Activated naive CD8-positive, alpha-beta T cell treated with anti-CD3 and anti-CD28 coated beads for 36 hours (primary cell): ENCODE data around the gene FRMD4B. TPM values are rescaled to one million over a fixed set of nuclear protein-coding genes. Genes with fewer than 3 reads are reported as not detected.

Experiments
- DNase-seq: peaks from one replicate; pipeline ENCODE4 v3.0.0; 2021
- H3K27ac Mint-ChIP-seq: one replicate; pipeline ENCODE4 v1.8.0; 2022; ENCODE audit warnings: mild to moderate bottlenecking, moderate library complexity, mixed read lengths
- H3K27me3 Mint-ChIP-seq: one replicate; pipeline ENCODE4 v1.8.0; 2022; ENCODE audit warnings: mild to moderate bottlenecking, mixed read lengths
- H3K36me3 Mint-ChIP-seq: one replicate; pipeline ENCODE4 v1.8.0; 2021; ENCODE audit warnings: mild to moderate bottlenecking, mixed read lengths
- H3K4me1 Mint-ChIP-seq: one replicate; pipeline ENCODE4 v1.8.0; 2021; ENCODE audit warnings: mixed read lengths
- H3K4me3 Mint-ChIP-seq: one replicate; pipeline ENCODE4 v1.8.0; 2022; ENCODE audit warnings: mild to moderate bottlenecking, moderate library complexity, mixed read lengths
- H3K9me3 Mint-ChIP-seq: one replicate; pipeline ENCODE4 v1.8.0; 2022; ENCODE audit warnings: mixed read lengths
- total RNA-seq, 2 experiments: library from RNA; stranded (reverse); gene quantifications; one replicate each; pipeline ENCODE4 v1.2.3, GENCODE V29; 2021

FRMD4B gene
- total RNA-seq, 2 experiments from 2014 or later = 6.1 to 7.1 TPM

DNA sequence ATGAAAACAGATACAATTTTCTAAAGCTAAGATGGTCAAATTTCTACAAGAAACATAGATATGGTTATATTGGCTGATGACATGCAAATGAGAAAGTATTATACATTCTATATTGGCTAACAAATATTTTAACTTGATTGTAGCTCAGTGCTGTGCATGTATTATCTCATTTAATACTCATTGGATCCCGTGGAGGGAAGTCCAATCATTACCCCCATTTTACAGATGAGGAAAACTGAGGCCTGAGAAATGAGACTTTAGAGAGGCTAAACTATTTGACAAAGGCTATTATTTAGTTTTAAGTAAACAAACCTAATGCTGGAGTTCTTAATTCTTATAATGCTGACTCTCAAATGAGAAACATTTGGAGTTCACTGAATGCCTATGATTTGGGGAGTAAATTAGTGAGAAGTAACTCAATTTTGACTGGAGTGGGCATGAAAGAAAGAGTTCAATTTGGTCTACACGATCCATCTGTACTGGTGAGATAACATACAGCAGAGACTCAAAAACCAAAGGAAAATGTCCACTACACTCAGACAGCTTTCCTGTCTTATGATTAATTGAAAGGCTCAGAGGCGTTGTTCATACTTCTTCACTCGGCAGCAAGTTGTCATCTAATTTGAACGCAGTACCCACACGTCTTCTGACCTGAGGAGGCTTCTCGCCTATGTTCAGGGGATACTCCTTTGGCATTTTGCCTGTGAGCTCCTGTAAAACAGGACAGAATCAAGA is 191.3 kb downstream of the FRMD4B start:
- Mint-ChIP-seq H3K27ac (no peak overlapping the region), H3K4me1 (peaks cover 38% of the 10 kb centered on the region), H3K4me3 (no peak overlapping the region), H3K27me3 (peaks cover 10% of the 10 kb centered on the region), H3K9me3 (peaks cover 8% of the 10 kb centered on the region), H3K36me3 (peaks cover 37% of the 10 kb centered on the region)
- DNase-seq = no peak

DNA sequence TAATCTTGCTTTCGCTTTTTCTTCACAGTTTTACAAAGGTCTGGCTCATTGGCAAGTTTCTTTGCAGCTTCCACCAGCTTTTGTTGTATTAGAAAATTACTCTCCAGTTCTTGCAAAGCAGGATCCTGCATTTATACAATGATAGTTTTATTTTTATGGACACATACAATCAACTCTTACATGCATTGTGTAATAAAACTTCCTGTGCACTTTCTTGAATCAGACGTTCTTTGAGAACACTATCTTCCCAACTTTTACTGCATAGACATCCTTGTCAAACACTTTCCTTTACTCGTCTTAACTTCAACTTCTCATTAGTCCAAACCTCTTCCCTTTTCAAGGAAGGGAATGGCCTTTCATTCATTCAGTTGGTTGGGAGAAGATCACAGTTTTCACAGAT is 192.1 kb downstream of the FRMD4B start:
- Mint-ChIP-seq H3K27me3 (peaks cover 10% of the 10 kb centered on the region), H3K27ac (no peak overlapping the region), H3K4me1 (peaks cover 30% of the 10 kb centered on the region), H3K9me3 (peaks cover 4% of the 10 kb centered on the region), H3K36me3 (peaks cover 33% of the 10 kb centered on the region), H3K4me3 (no peak overlapping the region)
- DNase-seq = no peak

DNA sequence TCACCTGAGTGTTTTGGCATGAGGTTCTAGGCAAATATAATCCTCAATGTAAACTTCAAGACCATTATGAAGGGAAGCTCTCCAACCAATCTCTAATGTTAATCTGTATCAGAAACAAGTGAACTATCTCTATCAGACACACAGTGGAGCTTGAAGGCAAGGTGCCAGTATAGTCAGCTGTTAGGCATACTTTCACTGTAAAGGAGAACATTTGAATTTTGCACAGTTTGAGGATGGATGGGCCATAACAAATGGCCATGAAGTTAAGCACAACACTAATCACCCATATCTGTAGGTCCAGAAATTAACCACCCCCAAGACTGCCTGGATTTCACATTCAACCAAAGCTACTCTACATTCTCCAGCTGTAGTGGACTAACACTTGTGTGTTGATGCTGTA is 194.4 kb downstream of the FRMD4B start:
- peaks cover 18% of the 10 kb centered on the region for H3K36me3 Mint-ChIP-seq
- H3K9me3 Mint-ChIP-seq = peaks cover 2% of the 10 kb centered on the region
- H3K27me3 Mint-ChIP-seq = peaks cover 10% of the 10 kb centered on the region
- H3K27ac Mint-ChIP-seq = no peak overlapping the region
- H3K4me3 Mint-ChIP-seq = no peak overlapping the region
- peaks cover 9% of the 10 kb centered on the region for H3K4me1 Mint-ChIP-seq
- DNase-seq = no peak

DNA sequence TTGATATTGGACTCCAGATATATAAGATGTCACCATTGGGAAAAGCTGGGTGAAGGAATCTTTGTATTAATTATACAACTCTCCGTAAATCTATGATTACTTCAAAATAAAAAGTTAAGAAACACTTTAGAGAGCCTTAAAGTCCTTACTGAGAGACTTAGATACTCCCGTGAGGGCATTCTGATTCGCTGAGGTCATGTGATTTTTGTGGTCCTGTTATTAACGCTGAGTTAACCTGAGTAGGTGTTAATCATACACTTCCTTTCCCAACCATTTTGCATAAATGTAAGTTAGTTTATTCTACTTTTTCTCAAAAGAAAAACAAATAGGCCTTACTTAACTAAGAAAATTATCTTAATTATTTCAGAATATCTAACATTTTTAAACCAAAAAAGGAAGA is 196.4 kb downstream of the FRMD4B start:
- H3K36me3 Mint-ChIP-seq = peaks cover 16% of the 10 kb centered on the region
- H3K4me1 Mint-ChIP-seq = peaks cover 9% of the 10 kb centered on the region
- peaks cover 2% of the 10 kb centered on the region for H3K9me3 Mint-ChIP-seq
- no peak overlapping the region for H3K4me3 Mint-ChIP-seq
- H3K27me3 Mint-ChIP-seq = no peaks in the 10 kb centered on the region
- DNase-seq = no peak
- no peak overlapping the region for H3K27ac Mint-ChIP-seq

DNA sequence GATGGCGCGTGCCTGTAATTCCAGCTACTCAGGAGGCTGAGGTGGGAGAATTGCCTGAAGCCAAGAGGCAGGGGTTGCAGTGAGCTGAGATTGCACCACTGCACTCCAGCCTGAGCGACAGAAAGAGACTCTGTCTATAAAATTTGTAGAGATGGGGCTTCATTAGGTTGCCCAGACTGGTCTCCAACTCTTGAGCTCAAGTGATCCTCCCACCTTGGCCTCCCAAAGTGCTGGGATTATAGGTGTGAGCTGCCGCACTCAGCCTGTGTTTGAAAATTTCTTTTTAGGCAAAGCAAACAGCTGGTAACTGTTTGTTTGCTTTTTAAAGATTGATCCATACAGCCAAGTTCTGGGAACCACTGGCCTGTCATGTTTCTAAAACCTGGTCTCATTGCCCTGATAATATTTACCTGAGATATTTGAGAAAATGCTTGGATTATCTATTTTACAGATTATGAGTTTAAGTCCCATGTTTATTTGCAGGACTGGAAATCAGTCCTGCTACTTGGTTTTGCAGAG is 199.3 kb downstream of the FRMD4B start:
- no peaks in the 10 kb centered on the region for H3K9me3 Mint-ChIP-seq

DNA sequence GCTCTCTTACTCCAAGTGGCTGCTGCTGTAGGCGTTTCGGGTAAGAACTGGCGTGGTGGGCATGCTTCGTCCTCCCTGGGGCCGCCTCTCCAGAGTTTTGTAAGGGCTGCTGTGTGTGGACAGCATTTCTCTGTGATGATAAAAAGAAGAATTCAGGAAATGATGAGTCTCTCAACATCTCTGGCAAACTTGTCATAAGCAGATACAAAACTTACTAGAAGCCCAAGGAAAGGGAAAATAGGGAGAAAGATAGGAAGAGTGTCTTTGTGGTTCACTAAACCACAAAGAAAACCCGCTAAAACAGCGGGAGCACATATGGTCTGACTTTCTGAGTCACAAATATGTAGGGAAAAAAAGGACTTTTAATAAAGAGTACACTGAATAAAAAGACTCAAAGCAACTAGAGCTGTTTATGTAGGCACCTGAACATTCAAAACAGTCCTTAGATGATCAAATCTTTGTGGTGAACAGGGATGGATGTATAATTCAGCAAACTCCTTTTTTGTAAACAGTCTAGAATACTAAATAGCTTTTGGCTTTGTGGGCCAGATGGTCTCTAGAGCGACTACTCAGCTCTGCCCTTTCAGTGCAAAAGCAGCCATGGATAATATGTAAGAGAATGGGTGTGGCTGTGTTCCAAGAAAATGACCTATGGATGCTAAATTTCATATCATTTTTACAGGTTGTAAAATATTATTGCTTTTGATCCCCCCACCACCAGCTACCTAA is 203.1 kb downstream of the FRMD4B start:
- Mint-ChIP-seq H3K36me3 (peaks cover 17% of the 10 kb centered on the region), H3K27me3 (no peaks in the 10 kb centered on the region), H3K27ac (no peak overlapping the region), H3K4me3 (no peak overlapping the region), H3K9me3 (no peaks in the 10 kb centered on the region), H3K4me1 (peaks cover 12% of the 10 kb centered on the region)
- no peak for DNase-seq

More for the DNA sequence above, 199.3 kb downstream of the FRMD4B start:
- H3K27me3 Mint-ChIP-seq = no peaks in the 10 kb centered on the region
- H3K36me3 Mint-ChIP-seq = peaks cover 9% of the 10 kb centered on the region
- no peak overlapping the region for H3K27ac Mint-ChIP-seq
- H3K4me1 Mint-ChIP-seq = peaks cover 3% of the 10 kb centered on the region
- no peak for DNase-seq
- H3K4me3 Mint-ChIP-seq = no peak overlapping the region

DNA sequence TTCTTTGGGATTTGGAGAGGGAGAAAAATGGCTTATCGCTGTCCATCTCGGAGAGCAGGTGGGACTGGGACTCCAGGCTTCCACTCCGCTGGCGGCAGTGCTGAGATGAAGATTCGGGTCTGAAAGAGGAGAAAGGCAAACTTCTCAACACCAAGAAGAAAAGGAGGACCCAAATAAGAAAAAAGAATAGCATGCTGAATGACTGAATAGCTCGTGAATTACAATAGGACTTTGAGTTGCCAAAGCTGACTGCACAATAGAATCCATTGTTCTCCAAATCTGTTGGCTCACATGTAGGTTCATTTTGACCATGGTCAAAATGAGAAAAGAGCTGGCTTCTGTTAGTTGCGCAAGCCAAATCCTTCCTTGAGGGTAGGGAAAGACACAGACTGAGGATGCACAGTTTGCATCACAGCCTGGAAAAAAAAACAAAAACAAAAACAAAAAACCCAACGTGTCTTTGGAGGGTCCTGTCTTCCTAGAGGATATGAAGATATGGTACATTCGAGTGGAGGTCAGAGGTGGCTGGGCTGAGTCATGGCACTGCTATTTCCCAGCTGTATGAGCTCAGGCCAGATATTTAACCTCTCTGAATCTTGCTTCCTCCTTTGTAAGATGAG is 204.2 kb downstream of the FRMD4B start:
- H3K9me3 Mint-ChIP-seq = no peaks in the 10 kb centered on the region
- H3K27me3 Mint-ChIP-seq = no peaks in the 10 kb centered on the region
- no peak for DNase-seq
- no peak overlapping the region for H3K27ac Mint-ChIP-seq
- peaks cover 12% of the 10 kb centered on the region for H3K4me1 Mint-ChIP-seq
- H3K4me3 Mint-ChIP-seq = no peak overlapping the region
- peaks cover 18% of the 10 kb centered on the region for H3K36me3 Mint-ChIP-seq

DNA sequence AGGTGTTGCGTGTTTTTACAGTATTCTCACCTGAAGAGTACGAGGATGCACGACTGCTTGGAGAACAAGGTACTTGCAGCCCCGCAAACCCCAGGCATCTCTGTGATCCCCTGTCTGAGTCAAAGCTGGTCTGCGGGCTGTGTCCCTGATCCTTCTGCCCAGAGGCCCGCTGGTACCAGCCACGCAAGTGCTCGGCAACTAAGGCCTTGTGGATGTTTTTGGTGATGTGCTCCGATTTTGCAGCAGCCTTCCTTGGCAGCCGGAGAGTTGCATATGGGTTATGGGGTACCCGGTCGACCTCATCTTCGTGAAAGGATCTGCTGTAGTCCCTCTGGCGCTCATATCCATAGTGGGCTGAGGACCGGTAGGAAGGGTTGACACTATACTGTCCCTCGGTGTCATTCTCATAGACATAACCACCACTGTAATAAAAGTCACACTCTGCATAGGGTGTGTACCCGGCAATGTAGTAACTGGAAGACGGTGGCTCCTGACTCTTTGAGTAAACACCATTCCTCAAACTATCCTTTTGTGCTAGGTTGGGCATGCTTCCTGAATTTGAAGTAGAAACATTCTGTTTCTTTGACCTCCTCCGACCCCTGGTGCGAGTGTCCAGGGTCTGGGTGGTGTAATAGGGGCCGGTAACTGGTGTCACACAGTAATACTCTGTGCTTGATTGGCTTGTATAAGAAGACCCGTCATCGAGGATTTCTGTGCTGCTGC is 204.9 kb downstream of the FRMD4B start:
- Mint-ChIP-seq H3K27me3 (no peaks in the 10 kb centered on the region), H3K9me3 (no peaks in the 10 kb centered on the region), H3K27ac (no peak overlapping the region), H3K4me1 (peaks cover 12% of the 10 kb centered on the region), H3K36me3 (peaks cover 18% of the 10 kb centered on the region), H3K4me3 (no peak overlapping the region)
- no peak for DNase-seq

DNA sequence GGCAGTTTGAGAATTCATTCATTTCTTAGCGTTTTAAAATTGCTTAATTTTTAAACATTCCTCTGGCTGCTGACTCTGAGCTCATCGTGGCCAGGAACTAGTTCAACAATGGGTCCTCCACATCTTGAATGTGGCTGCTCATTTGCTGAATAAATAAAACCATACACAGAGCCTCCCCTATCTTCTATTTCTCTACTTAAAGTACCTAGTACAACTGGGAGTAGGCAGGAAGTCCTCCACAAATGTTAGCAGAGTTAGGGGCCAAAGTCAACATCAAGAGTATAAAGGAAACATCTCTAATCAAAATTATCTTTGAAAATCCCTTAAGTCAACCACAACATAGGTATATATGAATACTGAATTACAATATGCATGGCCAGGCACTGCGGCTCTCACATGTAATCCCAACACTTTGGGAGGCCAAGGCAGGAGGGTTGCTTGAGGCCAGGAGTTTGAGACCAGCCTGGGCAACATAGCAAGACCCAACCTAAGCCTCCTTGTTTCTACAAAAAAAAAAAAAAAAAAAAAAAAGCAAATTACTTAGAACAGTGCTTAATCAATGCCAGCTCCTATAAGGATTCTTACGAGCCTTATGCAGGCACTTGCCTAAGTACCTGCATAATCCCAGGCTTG is 206.0 kb downstream of the FRMD4B start:
- Mint-ChIP-seq H3K4me1 (peaks cover 14% of the 10 kb centered on the region), H3K9me3 (no peaks in the 10 kb centered on the region), H3K27me3 (no peaks in the 10 kb centered on the region), H3K36me3 (peaks cover 18% of the 10 kb centered on the region), H3K4me3 (no peak overlapping the region), H3K27ac (no peak overlapping the region)
- DNase-seq = no peak

DNA sequence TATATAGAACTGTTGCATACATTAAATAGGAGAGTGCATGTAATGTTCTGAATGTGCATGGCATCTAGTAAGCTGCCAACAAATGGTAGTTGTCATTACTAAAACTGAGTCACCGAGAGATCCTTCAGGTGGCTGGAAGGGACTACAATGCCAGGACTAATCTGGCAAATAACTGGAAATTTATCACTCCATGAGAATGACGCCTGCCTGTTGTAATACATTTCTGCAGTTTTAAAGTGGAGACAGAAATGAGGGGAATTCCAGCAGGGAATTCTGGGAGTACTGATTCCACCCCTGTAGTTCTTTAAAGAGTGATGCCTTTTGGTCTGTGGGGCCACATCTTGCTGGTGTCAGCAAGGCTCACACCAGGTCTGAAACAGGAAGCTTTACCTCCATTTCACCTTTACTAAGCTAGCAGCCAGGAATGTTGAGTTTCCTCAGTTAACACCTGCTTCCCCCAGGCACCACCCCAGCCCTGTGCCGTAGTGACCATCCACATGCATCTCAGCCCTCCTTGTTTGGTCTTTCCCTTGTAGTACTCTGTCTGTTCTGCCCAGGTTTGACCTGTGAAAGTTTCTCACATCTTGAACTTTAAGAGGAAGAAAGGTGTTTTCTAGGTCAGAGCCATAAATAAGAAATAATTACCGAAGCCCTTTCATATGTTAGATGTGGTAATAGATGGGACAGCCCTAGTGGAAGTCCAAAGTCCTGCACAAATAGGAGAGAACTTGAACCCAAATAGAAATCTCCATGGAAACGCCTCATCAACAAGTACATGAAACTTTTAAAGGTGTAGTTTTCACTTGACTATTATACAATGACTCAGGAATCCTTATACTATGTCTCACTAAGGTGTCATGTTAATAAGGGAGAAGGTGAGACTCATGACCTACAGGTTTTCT is 206.8 kb downstream of the FRMD4B start:
- Mint-ChIP-seq H3K27ac (no peak overlapping the region), H3K27me3 (no peaks in the 10 kb centered on the region), H3K4me1 (peaks cover 14% of the 10 kb centered on the region), H3K4me3 (no peak overlapping the region), H3K9me3 (no peaks in the 10 kb centered on the region), H3K36me3 (peaks cover 17% of the 10 kb centered on the region)
- no peak for DNase-seq

DNA sequence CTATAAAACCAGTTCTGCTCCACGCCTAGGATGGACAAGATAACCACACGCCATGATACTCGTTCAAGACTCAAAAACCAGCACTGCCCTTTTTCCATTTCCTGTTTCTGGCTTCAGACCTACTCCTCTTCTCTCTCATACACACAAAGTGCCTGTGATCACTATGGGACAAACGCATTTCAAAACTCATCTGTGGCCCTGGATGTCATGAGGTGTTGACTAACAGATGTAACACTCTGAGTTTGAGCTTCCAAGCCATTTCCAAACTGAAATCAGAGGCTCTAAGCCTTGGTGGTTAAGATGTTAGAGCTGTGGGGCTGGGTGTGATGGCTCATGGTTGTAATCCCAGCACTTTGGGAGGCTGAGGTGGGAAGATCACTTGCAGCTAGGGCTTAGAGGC is 207.8 kb downstream of the FRMD4B start:
- Mint-ChIP-seq H3K4me3 (no peak overlapping the region), H3K36me3 (peaks cover 17% of the 10 kb centered on the region), H3K4me1 (peaks cover 14% of the 10 kb centered on the region), H3K27me3 (peaks cover 3% of the 10 kb centered on the region), H3K27ac (no peak overlapping the region), H3K9me3 (no peaks in the 10 kb centered on the region)
- no peak for DNase-seq

DNA sequence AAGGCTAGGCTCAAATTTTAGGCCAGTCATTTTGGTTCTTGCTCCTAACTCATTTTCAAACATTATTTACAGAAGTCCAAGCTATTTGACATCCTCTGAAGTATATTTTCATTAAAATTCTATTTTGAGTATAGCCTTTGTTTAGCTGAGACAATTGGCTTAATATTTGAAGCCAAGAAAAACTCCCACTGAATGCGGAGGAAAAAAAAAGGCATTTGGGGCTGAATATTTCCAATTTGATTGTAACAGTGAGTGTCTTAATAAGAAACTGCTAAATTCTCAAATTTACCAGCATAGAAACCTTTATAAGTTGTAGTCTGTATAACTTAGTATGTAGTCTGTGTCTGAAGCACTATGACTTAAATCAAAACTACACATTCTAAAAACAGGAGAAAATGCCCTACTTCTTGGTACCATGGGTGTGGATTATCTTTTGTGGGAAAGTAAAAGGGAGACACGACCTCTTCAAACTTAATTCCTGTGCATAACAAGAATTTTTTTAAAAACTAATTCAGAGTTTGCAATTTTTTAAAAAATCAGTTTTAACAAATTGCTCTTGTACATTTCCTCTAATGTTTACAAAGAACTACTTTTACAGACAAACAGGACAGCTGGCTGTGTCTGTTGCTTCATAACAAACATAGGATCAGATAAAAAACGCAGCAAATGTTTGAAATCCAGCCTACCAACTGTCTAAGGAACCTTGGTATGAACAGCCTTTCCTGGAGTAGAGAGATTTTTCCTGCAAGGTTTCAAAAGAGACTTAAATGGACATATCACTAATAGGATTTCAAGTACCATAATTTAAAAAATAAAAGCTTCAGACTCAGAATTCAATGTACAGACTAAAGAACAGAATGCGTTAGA is 210.8 kb downstream of the FRMD4B start:
- Mint-ChIP-seq H3K9me3 (no peaks in the 10 kb centered on the region), H3K4me3 (no peak overlapping the region), H3K27me3 (peaks cover 3% of the 10 kb centered on the region), H3K4me1 (peaks cover 13% of the 10 kb centered on the region), H3K36me3 (peaks cover 6% of the 10 kb centered on the region), H3K27ac (no peak overlapping the region)
- DNase-seq = no peak

DNA sequence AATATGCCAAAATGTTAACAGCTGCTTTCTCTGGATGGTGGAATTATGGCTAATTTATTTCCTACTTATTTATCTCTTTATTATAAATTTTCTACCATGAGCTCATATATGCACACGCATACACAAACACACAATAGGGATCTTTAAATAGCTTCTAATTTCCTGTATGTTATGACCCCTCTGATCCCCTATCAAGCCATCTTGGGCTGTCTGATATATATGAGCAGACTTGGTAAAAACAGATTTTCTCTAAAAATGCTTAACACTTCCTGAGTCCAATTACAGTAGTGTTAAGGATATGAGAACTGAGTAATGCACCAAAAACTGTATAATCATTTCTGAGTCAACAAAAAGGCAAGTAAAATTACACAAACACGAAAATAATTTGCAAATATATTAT is 211.4 kb downstream of the FRMD4B start:
- no peaks in the 10 kb centered on the region for H3K9me3 Mint-ChIP-seq
- H3K27ac Mint-ChIP-seq = no peak overlapping the region
- H3K27me3 Mint-ChIP-seq = peaks cover 3% of the 10 kb centered on the region
- DNase-seq = no peak
- peaks cover 6% of the 10 kb centered on the region for H3K36me3 Mint-ChIP-seq
- H3K4me1 Mint-ChIP-seq = peaks cover 9% of the 10 kb centered on the region
- no peak overlapping the region for H3K4me3 Mint-ChIP-seq
